IPS-18a (cell line): ENCODE data around the gene SRP72.
"Not testable (repeated sequence)": the region's sequence is repeated elsewhere in the genome, so short reads cannot be mapped to it uniquely, and the experiment has no call there.

ENCODE experiments used
- H3K27ac ChIP-seq: one replicate; pipeline ENCODE4 v1.5.1; 2013; ENCODE audit warnings: low read length
- H3K27me3 ChIP-seq: one replicate; pipeline ENCODE4 v1.6.1; 2013; ENCODE audit warnings: mild to moderate bottlenecking, low read length; ENCODE audit not compliant: control insufficient read depth, insufficient read depth
- H3K36me3 ChIP-seq: one replicate; pipeline ENCODE4 v1.6.1; 2013; ENCODE audit warnings: low read depth, low read length; ENCODE audit not compliant: control insufficient read depth
- H3K4me1 ChIP-seq: one replicate; pipeline ENCODE4 v1.6.1; 2013; ENCODE audit warnings: low read depth, low read length; ENCODE audit not compliant: control insufficient read depth
- H3K4me3 ChIP-seq: one replicate; pipeline ENCODE4 v1.5.1; 2013; ENCODE audit warnings: low read length
- H3K9ac ChIP-seq: one replicate; pipeline ENCODE4 v1.6.1; 2013; ENCODE audit warnings: mild to moderate bottlenecking, low read length, moderate library complexity
- H3K9me3 ChIP-seq: one replicate; pipeline ENCODE4 v1.6.1; 2013; ENCODE audit warnings: low read depth, low read length; ENCODE audit not compliant: control insufficient read depth

SRP72 gene

DNA sequence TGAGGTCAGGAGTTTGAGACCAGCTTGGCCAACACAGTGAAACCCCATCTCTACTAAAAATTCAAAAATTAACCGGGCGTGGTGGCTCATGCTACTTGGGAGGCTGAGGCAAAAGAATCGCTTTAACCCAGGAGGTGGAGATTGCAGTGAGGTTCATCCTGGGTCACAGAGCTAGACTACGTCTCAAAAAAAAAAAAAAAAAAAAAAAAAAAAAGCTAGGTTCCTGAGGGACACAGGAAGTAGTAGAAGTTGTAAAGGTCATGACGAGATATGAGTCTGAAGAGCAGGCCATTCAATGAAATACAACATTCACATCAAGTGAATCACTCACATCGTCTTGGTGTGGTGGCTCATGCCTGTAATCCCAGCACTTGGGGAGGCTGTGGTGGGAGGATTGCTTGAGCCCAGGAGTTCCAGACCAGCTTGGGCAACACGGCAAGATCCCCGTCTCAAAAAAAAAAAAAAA is 1.1 kb upstream of the SRP72 start:
- Histone ChIP-seq H3K9ac (peak overlapping the region; percentile 96), H3K4me3 (peak overlapping the region; percentile 94), H3K4me1 (peaks cover 11% of the 10 kb centered on the region), H3K36me3 (peaks cover 31% of the 10 kb centered on the region)
- H3K27ac ChIP-seq, H3K27me3 ChIP-seq, H3K9me3 ChIP-seq: not testable (repeated sequence)

GRCh38 chr4:56466910-56467283 is 520 bp upstream of the SRP72 start:
- Histone ChIP-seq H3K4me3 (peak overlapping the region; percentile 94), H3K27ac (peak overlapping the region; percentile 54), H3K9me3 (no peaks in the 10 kb centered on the region), H3K9ac (peak overlapping the region; percentile 96), H3K36me3 (peaks cover 31% of the 10 kb centered on the region), H3K4me1 (peaks cover 11% of the 10 kb centered on the region), H3K27me3 (no peaks in the 10 kb centered on the region)

GRCh38 chr4:56468097-56468422 is 643 bp downstream of the SRP72 start:
- Histone ChIP-seq H3K4me3 (peak overlapping the region; percentile 94), H3K27me3 (no peaks in the 10 kb centered on the region), H3K36me3 (peaks cover 34% of the 10 kb centered on the region), H3K4me1 (peaks cover 11% of the 10 kb centered on the region), H3K9ac (peak overlapping the region; percentile 96), H3K9me3 (no peaks in the 10 kb centered on the region), H3K27ac (peak overlapping the region; percentile 54)

- Histone ChIP-seq H3K9ac (peak overlapping the region; percentile 96), H3K4me1 (peaks cover 11% of the 10 kb centered on the region), H3K9me3 (no peaks in the 10 kb centered on the region), H3K36me3 (peaks cover 44% of the 10 kb centered on the region), H3K27ac (no peak overlapping the region), H3K4me3 (peak overlapping the region; percentile 94), H3K27me3 (no peaks in the 10 kb centered on the region)
These were observed 2.2 kb downstream of the SRP72 start for GRCh38 chr4:56469489-56470210.

DNA sequence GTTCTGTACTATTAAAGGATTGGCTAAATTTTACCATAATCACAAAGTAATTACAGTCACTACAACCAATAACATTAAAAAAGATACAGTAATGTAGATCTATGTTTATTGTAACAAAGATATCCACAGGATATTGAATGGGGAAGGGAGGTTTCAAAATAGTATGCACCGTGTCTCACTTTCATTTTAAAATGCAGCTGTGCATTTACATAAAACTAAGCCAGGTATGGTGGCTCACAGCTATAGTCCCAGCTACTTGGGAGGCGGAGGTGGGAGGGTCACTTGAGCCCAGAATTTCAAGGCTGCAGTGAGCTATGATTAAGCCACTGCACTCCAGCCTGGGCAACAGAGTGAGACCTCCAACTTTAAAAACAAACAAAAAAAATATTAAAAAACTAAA is 8.5 kb downstream of the SRP72 start:
- Histone ChIP-seq H3K27me3 (no peaks in the 10 kb centered on the region), H3K9ac (no peak overlapping the region), H3K4me1 (no peaks in the 10 kb centered on the region), H3K9me3 (no peaks in the 10 kb centered on the region), H3K4me3 (no peak overlapping the region), H3K36me3 (peaks cover 83% of the 10 kb centered on the region), H3K27ac (no peak overlapping the region)

- H3K9ac ChIP-seq, result no peak overlapping the region
- no peaks in the 10 kb centered on the region for H3K9me3 ChIP-seq
- H3K27me3 ChIP-seq, result no peaks in the 10 kb centered on the region
- peaks cover 78% of the 10 kb centered on the region for H3K36me3 ChIP-seq
- no peak overlapping the region for H3K4me3 ChIP-seq
- no peak overlapping the region for H3K27ac ChIP-seq
- no peaks in the 10 kb centered on the region for H3K4me1 ChIP-seq
These were observed 9.8 kb downstream of the SRP72 start for GRCh38 chr4:56477192-56477702.

GRCh38 chr4:56480691-56481090 is 13.3 kb downstream of the SRP72 start:
- Histone ChIP-seq H3K27ac (no peak overlapping the region), H3K4me3 (no peak overlapping the region), H3K9ac (no peak overlapping the region), H3K27me3 (no peaks in the 10 kb centered on the region), H3K36me3 (peaks cover 81% of the 10 kb centered on the region), H3K4me1 (no peaks in the 10 kb centered on the region), H3K9me3 (no peaks in the 10 kb centered on the region)

- no peaks in the 10 kb centered on the region for H3K4me1 ChIP-seq
- no peaks in the 10 kb centered on the region for H3K27me3 ChIP-seq
- H3K9me3 ChIP-seq, result no peaks in the 10 kb centered on the region
- no peak overlapping the region for H3K27ac ChIP-seq
- no peak overlapping the region for H3K4me3 ChIP-seq
- no peak overlapping the region for H3K9ac ChIP-seq
- H3K36me3 ChIP-seq, result peaks cover 52% of the 10 kb centered on the region
These were observed 28.8 kb downstream of the SRP72 start for GRCh38 chr4:56496241-56496640.

DNA sequence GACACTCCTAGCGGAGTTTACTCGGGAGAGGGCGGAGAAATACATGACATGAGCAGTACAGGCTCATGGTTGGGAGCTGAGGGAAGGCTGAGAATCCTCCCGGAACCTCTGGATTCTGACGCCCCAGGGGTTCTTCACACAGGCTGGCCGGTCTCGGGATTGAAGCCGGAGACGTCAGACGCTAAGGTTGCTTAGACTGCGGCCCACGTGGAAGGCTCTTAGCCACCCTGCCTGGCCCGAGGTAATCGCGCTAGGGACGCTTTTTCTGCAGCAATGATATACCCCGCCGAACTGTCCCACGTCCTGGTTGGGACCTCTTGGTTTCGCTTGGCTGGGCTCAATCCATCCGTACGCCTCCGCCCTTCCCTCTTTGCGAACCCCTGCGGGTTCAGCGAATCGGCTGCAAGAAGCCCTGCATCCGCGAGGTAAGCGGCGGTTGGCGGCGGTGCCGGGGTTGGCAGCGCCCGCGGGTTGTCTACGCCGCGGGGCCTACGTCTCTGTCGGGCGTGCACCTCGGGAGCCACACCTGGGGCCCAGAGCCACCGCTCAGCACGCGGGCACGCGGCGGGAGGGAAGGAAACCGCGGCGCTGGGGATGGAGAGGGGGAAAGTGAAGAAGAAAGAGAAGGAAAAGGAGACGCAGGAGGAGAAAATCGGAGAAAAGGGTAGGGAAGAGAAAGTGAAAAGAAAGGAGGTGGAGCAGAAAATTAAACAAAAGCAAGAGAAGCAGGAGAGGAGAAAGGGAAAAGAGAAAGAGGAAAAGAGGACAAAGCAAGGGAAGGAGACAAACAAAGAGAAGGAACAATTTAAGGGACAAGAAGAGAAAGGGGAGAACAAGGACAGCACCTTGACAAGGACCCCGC is 38.1 kb downstream of the SRP72 start, which contains the start of gene ARL9:
Gene ARL9, plus strand, starts transcription at position 523 of the 862 bp plus-strand sequence. Its CDS starts 72 bp downstream, at position 595.
- Histone ChIP-seq H3K9me3 (no peaks in the 10 kb centered on the region), H3K4me1 (no peaks in the 10 kb centered on the region), H3K27ac (no peak within 1 kb of the TSS), H3K4me3 (peak within 1 kb of the TSS; percentile 71), H3K9ac (peak within 1 kb of the TSS; percentile 56), H3K27me3 (peaks cover 19% of the 10 kb centered on the region), H3K36me3 (peaks cover 27% of the 10 kb centered on the region)

DNA sequence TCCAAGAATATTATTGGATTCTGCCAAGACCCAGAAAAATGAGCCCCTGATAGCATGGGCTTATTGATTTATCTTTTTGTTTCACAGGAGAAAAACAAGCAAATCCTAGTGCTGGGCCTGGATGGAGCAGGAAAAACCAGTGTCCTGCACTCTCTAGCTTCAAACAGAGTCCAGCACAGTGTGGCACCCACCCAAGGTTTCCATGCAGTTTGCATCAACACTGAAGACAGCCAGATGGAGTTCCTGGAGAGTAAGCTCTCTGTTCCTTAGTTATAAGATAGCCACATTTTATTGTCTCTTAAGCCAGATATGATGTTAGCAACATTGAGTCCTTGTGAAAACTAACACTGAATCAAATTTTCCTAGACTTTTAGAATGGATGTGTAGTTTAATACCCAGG is 43.7 kb downstream of the SRP72 start:
- no peaks in the 10 kb centered on the region for H3K9me3 ChIP-seq
- H3K27ac ChIP-seq, result no peak overlapping the region
- no peak overlapping the region for H3K9ac ChIP-seq
- H3K4me1 ChIP-seq, result no peaks in the 10 kb centered on the region
- H3K36me3 ChIP-seq, result no peaks in the 10 kb centered on the region
- H3K4me3 ChIP-seq, result no peak overlapping the region
- peaks cover 12% of the 10 kb centered on the region for H3K27me3 ChIP-seq

- H3K36me3 ChIP-seq, result no peaks in the 10 kb centered on the region
- no peak overlapping the region for H3K27ac ChIP-seq
- no peak overlapping the region for H3K4me3 ChIP-seq
- no peaks in the 10 kb centered on the region for H3K9me3 ChIP-seq
- no peaks in the 10 kb centered on the region for H3K4me1 ChIP-seq
- peaks cover 1% of the 10 kb centered on the region for H3K27me3 ChIP-seq
- no peak overlapping the region for H3K9ac ChIP-seq
These were observed 44.7 kb downstream of the SRP72 start for GRCh38 chr4:56512166-56512565.
